Measurements from ENCODE around the gene ALDH9A1. TPM values are rescaled to one million over a fixed set of nuclear protein-coding genes. Genes with fewer than 3 reads are reported as not detected.

Gene ALDH9A1
- total and polyA plus RNA-seq, 2 of the 8 experiments (the other 6 are each of a cell fraction or from before 2014, with no cell fraction given) = 57.6 to 63.8 TPM

GRCh38 chr1:165686121-165686970 is 12.0 kb downstream of the ALDH9A1 start:
- Histone ChIP-seq H3K23ac (ENCODE audit: insufficient read length) (no peak overlapping the region), H3K27ac (ENCODE audit: low read depth, low read length) (no peak overlapping the region), H3K4me1 (replicated peaks in 1 of 4; ENCODE audit: control insufficient read depth in 3 of 4, insufficient read depth in 4 of 4, low read length in 3 of 4) (no peaks in the 10 kb centered on the region), H3K4ac (replicated peaks; ENCODE audit: insufficient read length, low read depth, low read length) (no peak overlapping the region), H4K20me1 (replicated peaks in 1 of 2; ENCODE audit: control insufficient read depth in 1 of 2, insufficient read depth in 2 of 2, low read length in 2 of 2) (peaks cover 3 to 4% of the 10 kb centered on the region in 2 experiments), H2BK20ac (ENCODE audit: low read length) (no peak overlapping the region), H2BK120ac (replicated peaks; ENCODE audit: low read depth, low read length) (no peak overlapping the region), H3K56ac (replicated peaks; ENCODE audit: insufficient read length, low read depth, low read length) (no peak overlapping the region), H2AK5ac (ENCODE audit: low read depth, low read length) (no peak overlapping the region), H2BK12ac (ENCODE audit: low read depth, low read length) (no peak overlapping the region), H3K27me3 (replicated peaks in 1 of 4; ENCODE audit: control insufficient read depth in 3 of 4, extremely low read depth in 1 of 4, insufficient read depth in 3 of 4, low read length in 3 of 4) (no peaks in the 10 kb centered on the region), H4K5ac (ENCODE audit: insufficient read length, low read depth, low read length) (no peak overlapping the region), H2AFZ (ENCODE audit: low read length) (no peak overlapping the region), H3K4me3 (ENCODE audit: extremely low read depth in 1 of 4, insufficient read depth in 2 of 4, low read depth in 3 of 4, low read length in 4 of 4) (no peak overlapping the region), H3K9me3 (ENCODE audit: insufficient read depth in 2 of 2, low read depth in 1 of 2, low read length in 1 of 2) (peaks cover 5 to 6% of the 10 kb centered on the region in 2 experiments; a peak in 3 of 4 replicates), H2BK5ac (ENCODE audit: low read depth, low read length) (no peak overlapping the region), H3K9ac (replicated peaks in 1 of 4; ENCODE audit: extremely low read depth in 1 of 4, low read depth in 3 of 4, low read length in 3 of 4) (no peak overlapping the region), H4K8ac (ENCODE audit: extremely low read depth, insufficient read depth, low read length) (no peak overlapping the region), H4K91ac (replicated peaks; ENCODE audit: insufficient read length, low read length) (no peak overlapping the region), H3K4me2 (ENCODE audit: insufficient read depth in 1 of 2, low read depth in 2 of 2, low read length in 2 of 2) (no peak overlapping the region), H3K79me1 (ENCODE audit: low read depth, low read length) (peaks cover 5% of the 10 kb centered on the region), H3K23me2 (ENCODE audit: low read depth, low read length) (no peaks in the 10 kb centered on the region), H3K79me2 (ENCODE audit: control insufficient read depth in 1 of 2, insufficient read depth in 2 of 2, low read length in 2 of 2) (peaks cover 0 to 33% of the 10 kb centered on the region in 2 experiments; a peak in 3 of 4 replicates), H3K18ac (ENCODE audit: extremely low read depth, low read length) (no peak overlapping the region), H2BK15ac (ENCODE audit: low read length) (no peak overlapping the region), H3K14ac (ENCODE audit: insufficient read length) (no peak overlapping the region), H3K36me3 (ENCODE audit: control insufficient read depth in 2 of 4, insufficient read depth in 4 of 4, low read length in 3 of 4) (peaks cover 2 to 21% (median 14%) of the 10 kb centered on the region in 4 experiments; a peak in 7 of 8 replicates)
- POLR2A ChIA-PET (ENCODE audit: partially characterized antibody) = interaction anchor here (0.6 to 1.2 kb wide), 3 partner anchors 11 to 56 kb away, joined by 3 read pairs; partner anchors contain the start of genes ALDH9A1 and MGST3
- 88% methylated on average over 6 of the region's 6 CpGs; no CpG with 5 or more reads in 1 of the 2 experiments for WGBS, 2 experiments (ENCODE audit: extremely low coverage in 1 of 2, insufficient coverage in 1 of 2, insufficient read length in 1 of 2, insufficient replicate concordance in 2 of 2, low coverage in 1 of 2, low lambda C conversion rate in 2 of 2, missing lambda C conversion rate in 1 of 2)
- CTCF ChIA-PET (ENCODE audit: partially characterized antibody) = interaction anchor here (0.8 to 4.3 kb wide), 15 partner anchors 9 to 454 kb away, joined by 3 to 26 read pairs (median 4); partner anchors contain the start of gene ALDH9A1
- no peak for TF ChIP-seq ATF3 (IDR thresholded peaks at IDR 0.05; ENCODE audit: insufficient read depth, low read depth, low read length)
- TF ChIP-seq POU5F1 (IDR thresholded peaks at IDR 0.05; ENCODE audit: low read depth, low read length) = no peak
- peak; percentile 47 to 52 (median 48) for TF ChIP-seq CTCF (IDR thresholded peaks at IDR 0.05; ENCODE audit: control extremely low read depth in 1 of 3, insufficient read depth in 1 of 3, low read depth in 1 of 3, low read length in 3 of 3)
- peak; percentile 54 to 55 for TF ChIP-seq RAD21 (IDR thresholded peaks at IDR 0.05 in 1 of 2, conservative IDR thresholded peaks at IDR 0.05 in 1 of 2; ENCODE audit: low read depth in 2 of 2, low read length in 2 of 2)
- no peak for TF ChIP-seq SIX5 (IDR thresholded peaks at IDR 0.05; ENCODE audit: low read depth, low read length)
- FAIRE-seq (no peak), DNase-seq (ENCODE audit: low read depth in 1 of 2, low spot score in 2 of 2) (peak in 1 of 2 experiments; percentile 19)

Measured in H1 (cell line).